Activated effector memory CD4-positive, alpha-beta T cell treated with anti-CD3 and anti-CD28 coated beads, Interleukin-2, amount 50 U/mL, for 16 hours (primary cell): ENCODE results near the gene ATP2B3.
A peak's percentile ranks its signal among the peaks of the same experiment; 100 is the strongest.

Experiments
- DNase-seq: peaks from one replicate; pipeline ENCODE4 v3.0.0-alpha.2; 2020

ATP2B3 gene

GRCh38 chrX:153576239-153576870, 58.9 kb downstream of the ATP2B3 start:
- no peak for DNase-seq

- no peak for DNase-seq
Measured at GRCh38 chrX:153576961-153577360, 59.5 kb downstream of the ATP2B3 start.

- DNase-seq: no peak
Measured at GRCh38 chrX:153578200-153578835, 60.9 kb downstream of the ATP2B3 start.

DNA sequence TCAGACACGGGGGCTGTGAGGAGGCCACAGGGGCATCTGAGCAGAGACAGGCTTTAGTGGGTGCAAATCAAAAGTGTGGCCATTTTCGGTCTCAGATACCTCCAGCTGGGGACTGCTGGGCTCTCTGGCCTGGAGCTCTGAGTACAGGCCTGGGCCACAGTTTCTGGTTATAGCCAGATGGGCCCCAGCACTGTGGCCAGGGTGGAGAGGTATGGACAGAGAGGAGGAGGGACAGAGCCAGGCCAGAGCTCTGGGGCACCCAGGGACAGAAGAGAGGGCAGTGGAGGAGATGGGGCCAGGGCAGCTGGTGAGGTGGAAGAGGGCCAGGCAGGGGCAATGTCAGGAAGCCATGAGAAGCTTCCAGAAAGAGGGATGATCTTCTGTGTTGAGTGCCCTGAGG, 61.4 kb downstream of the ATP2B3 start:
- no peak for DNase-seq

DNA sequence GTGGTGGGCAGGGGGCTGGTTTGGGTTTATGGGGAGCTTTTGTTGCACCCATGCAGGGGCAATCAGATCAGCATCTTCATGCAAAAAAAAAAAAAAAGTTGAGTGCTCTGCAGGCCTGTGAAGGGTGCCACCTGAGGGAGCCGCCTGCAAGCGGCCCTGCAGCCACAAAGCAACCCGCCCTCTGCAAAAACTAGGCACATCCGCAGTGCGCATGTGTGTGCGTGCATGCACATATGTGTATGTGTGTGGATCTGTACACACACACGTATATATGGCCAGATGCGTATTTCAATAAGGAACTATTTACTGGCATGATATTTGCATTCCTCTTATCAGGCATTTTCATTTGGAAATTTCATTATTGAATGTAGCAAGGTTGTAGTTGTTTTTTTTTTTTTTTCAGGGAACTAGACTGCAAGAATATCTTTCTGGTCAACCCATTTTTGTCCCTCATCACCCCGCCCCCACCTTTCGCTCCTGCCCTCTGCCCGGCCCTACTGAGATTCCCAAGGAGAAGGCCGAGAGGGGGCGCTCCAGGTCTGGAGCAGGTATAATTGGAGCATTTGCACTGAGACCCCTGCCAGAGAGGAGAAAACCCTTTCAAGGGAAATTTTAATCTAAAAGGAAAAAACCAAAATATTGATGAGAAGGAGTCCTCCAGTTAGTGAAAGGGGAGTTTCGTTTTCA, 63.4 kb downstream of the ATP2B3 start:
- DNase-seq: no peak

DNA sequence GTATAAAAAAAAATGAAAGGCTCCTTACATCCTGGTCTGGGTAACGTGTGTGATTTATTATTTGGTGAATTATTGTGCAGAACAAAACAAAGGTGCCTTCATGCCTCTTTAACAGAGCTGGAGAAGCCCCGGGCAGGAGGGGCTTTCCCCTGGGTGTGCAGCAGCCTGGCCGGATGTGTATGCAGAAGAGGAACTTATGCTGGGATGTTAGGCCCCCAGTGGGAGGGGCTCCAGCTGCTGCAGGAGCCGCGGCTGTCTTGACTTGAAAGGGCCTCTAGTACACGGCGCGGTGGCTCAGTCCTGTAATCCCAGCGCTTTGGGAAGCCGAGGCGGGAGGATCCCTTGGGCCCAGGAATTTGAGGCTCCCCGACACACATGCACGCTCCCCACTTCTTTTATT, 65.5 kb downstream of the ATP2B3 start:
- DNase-seq: peak; percentile 84

DNA sequence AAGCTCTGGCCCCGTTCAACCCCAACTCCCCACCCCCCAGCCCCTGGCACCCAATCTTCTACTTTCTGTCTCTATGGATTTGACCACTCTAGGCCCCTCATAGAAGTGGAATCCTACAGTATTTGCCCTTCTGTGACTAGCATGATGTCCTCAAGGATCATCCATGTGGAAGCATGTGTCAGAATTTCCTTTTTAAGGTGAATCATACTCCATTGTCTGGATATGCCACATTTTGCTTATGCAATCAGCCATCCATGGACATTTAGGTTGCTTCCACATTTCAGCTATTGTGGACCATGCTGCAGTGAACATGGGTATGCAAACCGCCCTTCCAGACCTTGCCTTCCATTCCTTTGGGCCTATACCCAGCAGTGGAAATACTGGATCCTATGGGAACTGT, 66.0 kb downstream of the ATP2B3 start:
- no peak for DNase-seq

- no peak for DNase-seq
Measured at GRCh38 chrX:153585827-153586226, 68.4 kb downstream of the ATP2B3 start.

- no peak for DNase-seq
Measured at GRCh38 chrX:153587342-153587741, 69.9 kb downstream of the ATP2B3 start.

DNA sequence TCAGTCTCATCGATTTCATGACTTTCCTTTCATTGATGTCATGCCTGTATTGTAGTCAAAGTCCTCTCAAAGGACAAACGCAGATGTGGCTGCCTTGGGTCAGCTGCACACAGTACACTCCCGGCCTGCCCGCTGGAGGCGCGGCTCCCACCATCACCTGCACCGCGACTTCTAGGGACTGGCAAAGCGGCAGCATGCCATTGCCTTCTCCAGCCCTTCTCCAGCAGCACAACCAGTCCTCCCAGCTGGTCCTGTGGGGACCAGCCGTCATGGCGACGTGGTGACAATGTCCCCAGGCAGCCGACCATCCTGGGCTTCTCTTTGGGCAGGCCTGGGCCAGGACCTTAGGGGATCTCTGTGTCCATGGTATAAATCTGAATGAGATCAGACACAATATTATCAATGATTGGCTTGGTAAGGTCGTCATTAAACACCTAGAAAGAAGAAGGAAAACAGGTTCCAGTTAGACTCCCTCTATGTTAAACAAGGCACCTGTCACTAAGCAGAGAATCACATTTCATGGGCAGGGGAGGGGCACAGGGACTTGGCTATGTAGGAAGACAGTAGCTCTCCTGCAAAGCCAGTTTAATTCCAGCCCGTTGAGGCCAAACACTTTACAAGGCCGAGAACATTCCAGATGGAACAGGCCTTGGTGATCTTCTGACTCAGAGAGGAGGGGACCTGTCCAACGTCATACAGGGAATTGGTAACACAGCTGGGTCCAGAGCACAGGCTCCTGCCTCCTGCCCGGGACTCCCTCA, 70.8 kb downstream of the ATP2B3 start:
- DNase-seq: no peak

DNA sequence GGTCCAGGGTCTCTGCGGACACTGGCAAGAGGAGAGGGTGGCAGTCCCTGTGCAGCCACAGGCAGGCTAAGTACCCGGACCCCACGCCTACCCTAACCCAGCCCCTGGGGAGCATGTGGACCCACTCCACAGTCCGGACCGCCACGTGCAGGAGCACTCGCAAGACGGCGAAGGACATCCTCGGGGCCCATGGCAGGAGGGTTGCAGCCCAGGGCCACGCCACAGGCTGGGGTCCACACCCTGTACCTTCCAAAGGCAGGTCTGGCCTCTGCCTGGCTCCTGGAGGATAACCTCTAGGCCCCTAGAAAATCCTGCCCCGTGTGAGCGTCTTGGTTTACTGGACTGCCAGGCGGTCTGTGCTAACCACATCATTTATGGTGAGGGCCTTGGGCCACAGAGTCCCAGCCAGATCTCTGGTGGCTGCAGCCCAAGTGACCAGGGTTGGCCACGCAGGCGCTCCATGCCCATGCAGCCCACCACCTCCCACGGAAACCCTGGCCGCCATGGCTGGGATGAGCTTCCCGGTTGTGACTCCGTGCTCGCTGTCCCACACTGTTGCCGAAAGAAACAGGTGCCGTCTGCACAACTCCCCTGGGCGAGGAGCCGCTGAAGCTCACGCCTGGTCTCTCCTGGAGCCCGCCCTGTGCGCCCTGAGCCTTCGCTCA, 71.5 kb downstream of the ATP2B3 start:
- DNase-seq: no peak

DNA sequence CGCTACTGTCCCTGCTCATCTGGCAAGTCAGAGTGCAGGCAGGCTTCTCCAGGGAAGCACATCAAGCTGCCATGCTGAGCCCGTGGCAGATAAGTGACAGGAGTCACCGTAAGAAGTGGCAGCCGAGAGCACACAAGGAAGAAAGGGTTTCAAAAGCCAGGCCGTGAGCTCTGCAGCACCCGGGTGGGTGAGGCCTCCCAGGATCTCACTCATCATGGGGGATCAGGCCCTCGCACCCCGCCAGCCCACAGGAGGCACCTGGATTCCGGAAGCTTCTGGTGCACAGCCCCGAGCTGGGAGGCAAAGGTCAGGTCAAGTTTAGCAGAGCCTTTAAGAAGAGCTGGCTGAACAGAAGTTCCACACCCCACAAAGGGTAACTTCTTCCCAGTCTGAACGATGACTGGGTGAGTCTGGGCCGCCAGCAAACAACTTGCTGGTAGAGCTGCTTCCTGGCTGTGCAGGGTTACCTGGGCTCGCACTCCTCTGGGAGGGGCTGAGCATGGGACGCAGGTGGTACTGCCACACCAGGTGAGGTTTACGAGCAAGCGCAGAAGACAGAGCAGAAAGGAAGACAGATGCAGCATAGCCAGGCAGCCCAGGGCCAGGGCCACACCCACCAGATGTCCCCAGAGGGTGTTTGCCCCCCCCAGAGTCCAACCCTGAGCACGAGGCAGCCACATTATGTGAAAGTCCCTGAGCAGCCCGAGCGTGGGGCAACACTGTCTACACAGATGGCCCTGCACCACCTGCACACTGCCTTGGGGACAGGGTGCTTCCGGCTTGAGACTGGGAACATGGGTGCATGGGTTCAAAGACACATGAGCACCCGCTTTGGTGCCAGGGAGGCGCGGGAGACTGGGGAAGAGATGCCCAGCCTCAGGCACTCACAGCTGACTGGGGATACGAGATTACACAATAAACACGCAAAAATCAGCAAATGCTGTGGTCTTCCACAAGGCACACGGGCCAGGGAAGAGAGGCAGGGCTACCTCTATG, 73.8 kb downstream of the ATP2B3 start:
- DNase-seq: no peak

DNA sequence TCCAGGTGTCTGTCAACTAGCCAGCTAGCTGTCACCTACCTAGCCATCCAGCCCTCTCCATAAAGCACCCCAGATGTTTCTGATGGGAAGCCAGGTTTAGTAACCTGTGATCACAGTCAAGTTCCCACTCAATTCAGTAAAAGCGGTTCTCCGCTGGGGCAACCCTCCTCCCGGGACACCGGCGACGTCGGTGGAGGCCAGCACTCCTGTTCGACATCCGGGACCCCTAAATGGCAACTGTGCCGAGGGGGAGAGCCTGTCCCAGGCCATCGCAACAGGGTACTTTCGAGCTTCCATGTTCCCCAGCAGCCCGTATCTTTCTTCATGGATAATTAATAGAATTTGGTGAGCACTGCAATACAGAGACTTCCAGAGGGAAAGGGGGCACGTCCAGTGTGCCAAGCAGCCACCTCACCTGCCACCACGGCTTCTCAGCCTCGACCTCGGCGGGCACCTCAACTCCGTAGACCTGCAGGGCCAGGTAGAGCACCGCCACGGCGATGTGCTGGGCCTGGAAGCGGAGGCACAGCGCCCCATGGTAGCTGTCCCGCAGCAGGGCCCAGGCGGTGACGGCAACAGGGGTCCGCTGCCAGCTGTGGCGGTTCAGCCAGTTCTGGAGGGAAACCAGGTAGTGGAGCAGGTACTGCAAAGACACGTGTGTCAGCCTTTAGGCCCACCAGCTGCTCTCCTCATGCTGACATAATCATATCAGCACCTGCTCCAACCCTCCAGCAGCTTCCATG, 74.8 kb downstream of the ATP2B3 start:
- no peak for DNase-seq

GRCh38 chrX:153592966-153593688, 75.7 kb downstream of the ATP2B3 start:
- DNase-seq: no peak

DNA sequence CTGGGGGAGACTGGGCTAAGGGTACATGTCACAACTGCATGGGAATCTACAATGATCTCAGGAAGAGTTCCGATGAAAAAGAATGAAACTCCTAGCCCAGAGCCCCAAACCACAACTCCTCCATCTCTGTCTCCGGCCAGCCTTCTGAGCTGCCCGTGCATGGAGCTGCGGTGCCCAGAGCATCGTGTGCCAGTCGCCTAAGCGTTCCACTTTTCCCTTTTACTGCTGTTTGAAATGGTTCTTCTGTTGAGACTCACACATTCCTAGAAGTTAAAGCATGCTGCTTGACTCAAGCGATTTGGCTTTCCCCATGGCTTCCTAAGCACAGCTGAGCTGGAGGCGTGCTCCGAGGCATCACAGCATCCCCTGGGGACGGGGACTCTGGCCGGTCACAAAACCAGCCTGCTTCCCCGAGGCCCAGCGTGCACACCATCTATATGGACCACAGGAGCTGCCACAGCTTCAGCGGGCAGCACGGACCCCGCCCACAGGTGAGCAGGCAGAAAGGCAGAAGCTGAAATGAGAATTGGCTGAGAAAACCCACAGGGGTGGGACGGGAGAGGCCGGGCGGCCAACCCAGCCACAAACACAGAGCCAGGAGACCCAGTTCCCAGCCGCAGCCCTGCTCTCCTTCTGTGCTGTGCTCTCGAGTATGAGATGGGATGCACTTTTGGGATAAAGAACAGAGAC, 76.5 kb downstream of the ATP2B3 start:
- DNase-seq: no peak

DNA sequence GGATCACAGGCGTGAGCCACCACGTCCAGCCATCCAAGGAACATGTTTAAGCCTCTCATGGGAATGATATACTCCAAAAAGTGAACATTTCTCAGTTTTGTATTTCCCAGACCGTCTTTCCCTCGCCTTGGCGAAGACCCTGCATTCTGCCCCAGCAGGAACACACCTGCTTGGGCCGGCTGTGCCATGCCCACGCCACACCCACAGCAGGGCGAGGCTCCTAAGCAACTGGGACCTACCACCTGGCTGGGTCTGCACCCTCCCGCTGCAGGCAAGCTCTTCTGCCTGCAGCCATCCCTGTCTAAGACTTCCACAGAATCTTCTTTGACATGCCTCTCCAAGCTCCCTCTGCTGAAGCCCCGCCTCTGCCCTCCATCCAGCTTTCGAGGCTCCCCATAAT, 77.9 kb downstream of the ATP2B3 start:
- no peak for DNase-seq

GRCh38 chrX:153595859-153596857, 78.7 kb downstream of the ATP2B3 start:
- DNase-seq: no peak

DNA sequence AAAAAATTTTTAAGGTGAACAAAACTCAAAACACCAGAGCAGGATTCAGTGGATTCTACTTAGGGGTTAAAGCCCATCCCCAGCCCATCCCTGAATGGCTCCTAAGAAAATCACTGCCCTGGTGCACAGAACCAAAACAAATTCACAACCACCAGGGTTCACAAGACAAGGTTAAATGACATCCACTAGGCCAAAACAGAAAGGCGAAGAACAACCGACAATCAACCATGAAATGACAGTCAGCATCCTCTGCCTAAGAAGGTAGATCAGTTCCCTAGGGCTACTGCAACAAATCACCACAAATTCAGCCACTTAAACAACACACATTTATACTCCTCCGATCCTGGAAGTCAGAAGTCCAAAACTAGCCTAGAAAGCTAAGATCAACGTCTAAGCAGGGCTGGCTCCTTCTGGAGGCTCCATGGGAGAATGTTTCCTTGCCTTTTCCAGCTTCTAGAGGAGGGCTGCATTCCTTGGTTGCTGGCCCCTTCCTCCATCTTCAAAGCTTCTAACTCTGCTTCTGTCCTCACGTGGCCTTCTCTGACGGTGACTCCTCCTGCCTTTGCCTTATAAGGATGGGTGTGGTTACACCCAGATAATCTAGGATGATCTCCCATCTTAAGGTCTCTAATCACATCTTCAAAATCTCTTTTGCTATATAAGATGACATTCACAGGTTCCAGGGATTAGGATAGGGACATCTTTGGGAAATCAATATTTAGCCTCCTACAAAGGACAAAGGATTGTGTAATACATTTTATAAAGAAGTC, 79.7 kb downstream of the ATP2B3 start:
- DNase-seq: no peak
